Measurements from ENCODE around the gene E2F4.

The E2F4 gene

GRCh38 chr16:67211674-67212073, 19.7 kb downstream of the E2F4 start:
- no peak for DNase-seq (ENCODE audit: low read depth)
- TF ChIP-seq CTCF (conservative IDR thresholded peaks at IDR 0.05; ENCODE audit: low read depth, low read length): no peak
- H3K4me3 ChIP-seq (ENCODE audit: low read depth, low read length): no peak overlapping the region

GRCh38 chr16:67212766-67213165, 20.8 kb downstream of the E2F4 start:
- H3K4me3 ChIP-seq (ENCODE audit: low read depth, low read length): no peak overlapping the region
- no peak for DNase-seq (ENCODE audit: low read depth)
- no peak for TF ChIP-seq CTCF (conservative IDR thresholded peaks at IDR 0.05; ENCODE audit: low read depth, low read length)

DNA sequence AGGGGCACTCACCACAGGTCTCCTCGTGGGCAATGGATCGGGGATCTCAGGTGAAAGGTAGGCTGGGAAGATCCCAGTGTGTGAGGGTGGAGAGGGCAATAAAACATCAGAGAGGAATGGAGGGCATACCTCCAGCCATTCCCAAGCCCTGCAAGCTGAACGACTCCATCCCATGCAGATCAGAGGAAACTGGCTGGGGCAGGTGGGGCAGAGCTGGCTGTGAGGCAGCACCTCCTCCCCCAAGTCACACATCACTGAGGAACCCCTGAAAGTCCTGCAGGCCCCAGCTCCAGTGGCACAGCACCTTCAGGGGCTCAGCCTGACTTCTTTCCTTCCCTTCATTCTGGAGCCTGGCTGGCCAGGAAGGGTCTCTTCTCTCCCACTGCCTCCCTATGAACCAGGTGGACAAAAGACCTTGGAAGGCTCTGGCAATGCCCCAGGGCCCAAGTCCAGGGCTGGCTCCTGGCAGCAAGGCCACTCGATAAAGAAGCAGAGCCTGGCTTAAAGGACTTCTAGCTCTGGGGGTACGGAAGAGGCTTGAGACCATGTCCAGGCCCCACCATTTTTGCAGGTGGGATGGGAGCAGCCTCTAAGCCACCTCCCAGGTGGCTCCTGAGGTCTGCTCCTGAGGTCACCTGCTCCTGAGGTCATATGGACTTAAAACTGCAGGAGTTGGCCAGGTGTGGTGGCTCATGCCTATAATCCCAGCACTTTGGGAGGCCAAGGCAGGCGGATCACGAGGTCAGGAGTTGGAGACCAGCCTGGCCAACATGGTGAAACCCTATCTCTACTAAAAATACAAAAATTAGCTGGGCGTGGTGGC, 21.5 kb downstream of the E2F4 start:
- no peak overlapping the region for H3K4me3 ChIP-seq (ENCODE audit: low read depth, low read length)
- TF ChIP-seq CTCF (conservative IDR thresholded peaks at IDR 0.05; ENCODE audit: low read depth, low read length): no peak
- no peak for DNase-seq (ENCODE audit: low read depth)

GRCh38 chr16:67215706-67216105, 23.8 kb downstream of the E2F4 start:
- no peak overlapping the region for H3K4me3 ChIP-seq (ENCODE audit: low read depth, low read length)
- no peak for TF ChIP-seq CTCF (conservative IDR thresholded peaks at IDR 0.05; ENCODE audit: low read depth, low read length)
- DNase-seq (ENCODE audit: low read depth): no peak

GRCh38 chr16:67216612-67217490, 24.9 kb downstream of the E2F4 start:
- TF ChIP-seq CTCF (conservative IDR thresholded peaks at IDR 0.05; ENCODE audit: low read depth, low read length): no peak
- DNase-seq (ENCODE audit: low read depth): no peak

DNA sequence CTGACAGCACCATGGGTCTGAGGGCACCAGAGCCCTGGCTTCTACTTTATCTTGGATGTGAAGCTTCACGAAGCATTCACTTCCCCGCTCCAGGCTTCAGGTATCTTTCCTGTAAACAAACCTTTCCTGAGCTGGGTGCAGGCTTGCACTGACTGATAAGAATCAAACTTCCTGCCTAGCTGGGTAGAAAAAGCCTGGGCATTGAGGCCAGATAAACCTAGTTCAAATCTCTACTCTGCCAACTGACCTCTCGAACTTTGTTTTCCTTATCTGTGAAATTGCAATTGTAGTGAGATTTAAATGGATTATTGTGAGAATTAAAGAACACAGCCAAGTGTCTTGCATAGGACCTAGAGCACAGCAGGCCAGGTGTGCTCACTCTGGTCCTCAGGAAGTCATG, 32.0 kb downstream of the E2F4 start:
- H3K4me3 ChIP-seq (ENCODE audit: low read depth, low read length): no peak overlapping the region
- DNase-seq (ENCODE audit: low read depth): no peak
- TF ChIP-seq CTCF (conservative IDR thresholded peaks at IDR 0.05; ENCODE audit: low read depth, low read length): no peak

More at GRCh38 chr16:67216612-67217490, 24.9 kb downstream of the E2F4 start:
- H3K4me3 ChIP-seq (ENCODE audit: low read depth, low read length): no peak overlapping the region
